ENCODE measurements around the gene TMPRSS6.

- TF ChIP-seq POLR2A (IDR thresholded peaks at IDR 0.05; ENCODE audit: borderline replicate concordance, extremely low read depth, insufficient read depth, insufficient read length), result no peak
- TF ChIP-seq FOSL1 (IDR thresholded peaks at IDR 0.05; ENCODE audit: low read depth), result no peak
Observed at GRCh38 chr22:37054600-37055365, 54.7 kb downstream of the TMPRSS6 start.

Data from HCT116 (cell line).